ENCODE measurements around the gene FAM111A. TPM values are rescaled to one million over a fixed set of nuclear protein-coding genes. Genes with fewer than 3 reads are reported as not detected.

FAM111A gene
- total and polyA plus RNA-seq, 9 of the 15 experiments (the other 6 are each of a cell fraction or from before 2014, with no cell fraction given): 14.8 to 30.6 (median 20.1) TPM

GRCh38 chr11:59187587-59187986, 44.9 kb downstream of the FAM111A start (continued):
- TF ChIP-seq ARNT (IDR thresholded peaks at IDR 0.05): no peak
- TF ChIP-seq PKNOX1 (IDR thresholded peaks at IDR 0.05): no peak
- TF ChIP-seq CREB5 (CRISPR knock-in tag; IDR thresholded peaks at IDR 0.05): no peak
- TF ChIP-seq RAD21 (CRISPR knock-in tag; conservative IDR thresholded peaks at IDR 0.05 in 1 of 2, IDR thresholded peaks at IDR 0.05 in 1 of 2): no peak
- TF ChIP-seq POLR2AphosphoS2 (IDR thresholded peaks at IDR 0.05; ENCODE audit: low read length): no peak

GRCh38 chr11:59188954-59189353, 46.3 kb downstream of the FAM111A start:
- H3K27ac ChIP-seq (ENCODE audit: extremely low read depth, low read depth, low read length): no peak overlapping the region
- H4K20me1 ChIP-seq (replicated peaks; ENCODE audit: control insufficient read depth, insufficient read depth, low read length): no peaks in the 10 kb centered on the region
- DNase-seq (ENCODE audit: extremely low read depth in 1 of 4, low spot score in 3 of 4): no peak
- ChIA-PET CTCF (ENCODE audit: low intra/inter-chr PET ratio) (no interaction called here), POLR2A (interaction anchor here (0.8 kb wide), 1 partner anchor 35 kb away, joined by 3 read pairs; no protein-coding TSS in a partner anchor)
- no peak overlapping the region for H3K9ac ChIP-seq (ENCODE audit: insufficient read depth in 1 of 2, low read depth in 2 of 2, low read length in 2 of 2)
- no peak overlapping the region for H2AFZ ChIP-seq (ENCODE audit: low read depth, low read length)
- H3K9me3 ChIP-seq (replicated peaks; ENCODE audit: control insufficient read depth, insufficient read depth, low read depth, low read length): no peaks in the 10 kb centered on the region
- FAIRE-seq: no peak
- H3K27me3 ChIP-seq (ENCODE audit: control insufficient read depth in 2 of 2, insufficient read depth in 2 of 2, low read length in 2 of 2): peaks cover 2 to 42% of the 10 kb centered on the region in 2 experiments; a peak in 4 of 5 replicates
- no peak overlapping the region for H3K4me2 ChIP-seq (ENCODE audit: insufficient read depth, low read length)
- no peaks in the 10 kb centered on the region for H3K36me3 ChIP-seq (ENCODE audit: control insufficient read depth, insufficient read depth, low read length)
- TF ChIP-seq CC2D1A (IDR thresholded peaks at IDR 0.05) (no peak), PBX2 (CRISPR knock-in tag; IDR thresholded peaks at IDR 0.05; ENCODE audit: low read depth) (no peak), PBX2 (tag; conservative IDR thresholded peaks at IDR 0.05; ENCODE audit: low read depth) (no peak), SMAD4 (CRISPR knock-in tag; conservative IDR thresholded peaks at IDR 0.05) (no peak)
- no peaks in the 10 kb centered on the region for H3K4me1 ChIP-seq (replicated peaks in 1 of 2; ENCODE audit: control insufficient read depth in 2 of 2, insufficient read depth in 2 of 2, low read length in 2 of 2)
- no peaks in the 10 kb centered on the region for H3K9me1 ChIP-seq (ENCODE audit: control insufficient read depth, insufficient read depth, low read length)
- no peak for ATAC-seq
- BruUV-seq (replicated peaks): no TSS peak
- no peak overlapping the region for H3K4me3 ChIP-seq
- 2% methylated on average over 4 of the region's 4 CpGs for WGBS (ENCODE audit: insufficient coverage, low coverage, missing lambda C conversion rate)
- in situ Hi-C loops (cut with MboI) (loop anchor here (25.0 kb wide), 1 partner anchor 498 kb away; no protein-coding TSS in a partner anchor), intact Hi-C loops (cut with micrococcal nuclease) (no loop called here)
- no peaks in the 10 kb centered on the region for H3K79me2 ChIP-seq (ENCODE audit: control insufficient read depth, insufficient read depth, low read length)
